Vagina (tissue), 2 donors: ENCODE results near the gene HOXB5.

Experiments
- CTCF ChIP-seq, 3 experiments: fragments of 450-650 bp in 2 of 3; fragments of 200-600 bp in 1 of 3; sonication (generic) in 1 of 3; IDR thresholded peaks; one replicate each; pipeline ENCODE4 v1.5.1; 2017 to 2019; ENCODE audit warnings: antibody characterized with exemption in 3 of 3, mild to moderate bottlenecking in 2 of 3, moderate library complexity in 2 of 3
- POLR2A ChIP-seq, 2 donors: fragments of 450-650 bp; IDR thresholded peaks; one replicate each; pipeline ENCODE4 v1.6.1; 2017; ENCODE audit warnings: antibody characterized with exemption in 2 of 2, mild to moderate bottlenecking in 2 of 2, moderate library complexity in 2 of 2
- POLR2AphosphoS5 ChIP-seq, 2 donors: sonication (generic); formaldehyde crosslinking; IDR thresholded peaks; one replicate each; pipeline ENCODE4 v1.9.0; 2017; ENCODE audit warnings: antibody characterized with exemption in 2 of 2, mild to moderate bottlenecking in 2 of 2, low read depth in 1 of 2; ENCODE audit not compliant: insufficient read depth in 1 of 2

- TF ChIP-seq POLR2A (IDR thresholded peaks at IDR 0.05): no peak
- no peak for TF ChIP-seq POLR2AphosphoS5 (IDR thresholded peaks at IDR 0.05; ENCODE audit: insufficient read depth in 1 of 2, low read depth in 1 of 2)
- TF ChIP-seq CTCF (IDR thresholded peaks at IDR 0.05): no peak
Observed at GRCh38 chr17:48587276-48588073, 6.1 kb downstream of the HOXB5 start.
